ENCODE data around the gene ZBED2. TPM values are rescaled to one million over a fixed set of nuclear protein-coding genes. Genes with fewer than 3 reads are reported as not detected.

The ZBED2 gene
- total and polyA plus RNA-seq, 2 of the 8 experiments (the other 6 are each of a cell fraction or from before 2014, with no cell fraction given), result not detected

DNA sequence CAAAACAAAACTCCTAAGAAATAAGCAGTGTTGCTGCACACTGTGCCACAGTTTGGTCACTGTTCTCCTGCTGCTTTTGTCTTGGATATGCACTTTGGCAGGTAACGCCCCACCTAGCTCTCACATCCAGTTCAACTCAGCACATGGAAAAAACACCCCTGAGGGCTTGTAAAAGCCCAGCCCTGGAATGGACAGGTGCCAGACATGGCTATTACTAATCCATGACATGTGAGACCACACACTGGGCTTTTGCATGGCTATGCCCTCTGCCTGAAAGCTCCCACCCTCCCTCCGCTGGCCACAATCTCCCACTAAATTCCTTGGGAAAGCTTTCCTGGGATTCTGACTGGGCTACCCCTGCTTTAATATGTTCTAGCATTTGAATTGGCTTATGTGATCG lies 24.7 kb upstream of the ZBED2 start:
- Histone ChIP-seq H3K9me3 (ENCODE audit: insufficient read depth in 2 of 2, low read depth in 1 of 2, low read length in 1 of 2) (peaks cover 0 to 6% of the 10 kb centered on the region in 2 experiments; a peak in 1 of 4 replicates), H3K14ac (ENCODE audit: insufficient read length) (no peak overlapping the region), H2BK15ac (ENCODE audit: low read length) (no peak overlapping the region), H3K4me3 (ENCODE audit: extremely low read depth in 1 of 4, insufficient read depth in 2 of 4, low read depth in 3 of 4, low read length in 4 of 4) (no peak overlapping the region), H3K9ac (replicated peaks in 1 of 4; ENCODE audit: extremely low read depth in 1 of 4, low read depth in 3 of 4, low read length in 3 of 4) (no peak overlapping the region), H2AK5ac (ENCODE audit: low read depth, low read length) (no peak overlapping the region), H3K23me2 (ENCODE audit: low read depth, low read length) (no peaks in the 10 kb centered on the region), H3K4ac (replicated peaks; ENCODE audit: insufficient read length, low read depth, low read length) (no peak overlapping the region), H2BK5ac (ENCODE audit: low read depth, low read length) (no peak overlapping the region), H3K4me1 (replicated peaks in 1 of 4; ENCODE audit: control insufficient read depth in 3 of 4, insufficient read depth in 4 of 4, low read length in 3 of 4) (no peaks in the 10 kb centered on the region), H2BK20ac (ENCODE audit: low read length) (no peak overlapping the region), H3K18ac (ENCODE audit: extremely low read depth, low read length) (no peak overlapping the region), H2AFZ (ENCODE audit: low read length) (no peak overlapping the region), H4K91ac (replicated peaks; ENCODE audit: insufficient read length, low read length) (no peak overlapping the region), H3K79me1 (ENCODE audit: low read depth, low read length) (no peaks in the 10 kb centered on the region), H4K8ac (ENCODE audit: extremely low read depth, insufficient read depth, low read length) (no peak overlapping the region), H3K27me3 (replicated peaks in 1 of 4; ENCODE audit: control insufficient read depth in 3 of 4, extremely low read depth in 1 of 4, insufficient read depth in 3 of 4, low read length in 3 of 4) (no peaks in the 10 kb centered on the region), H2BK12ac (ENCODE audit: low read depth, low read length) (no peak overlapping the region), H4K20me1 (replicated peaks in 1 of 2; ENCODE audit: control insufficient read depth in 1 of 2, insufficient read depth in 2 of 2, low read length in 2 of 2) (no peaks in the 10 kb centered on the region), H2BK120ac (replicated peaks; ENCODE audit: low read depth, low read length) (no peak overlapping the region), H3K79me2 (ENCODE audit: control insufficient read depth in 1 of 2, insufficient read depth in 2 of 2, low read length in 2 of 2) (no peaks in the 10 kb centered on the region), H3K27ac (ENCODE audit: low read depth, low read length) (no peak overlapping the region), H3K56ac (replicated peaks; ENCODE audit: insufficient read length, low read depth, low read length) (no peak overlapping the region), H3K23ac (ENCODE audit: insufficient read length) (no peak overlapping the region), H3K36me3 (ENCODE audit: control insufficient read depth in 2 of 4, insufficient read depth in 4 of 4, low read length in 3 of 4) (no peaks in the 10 kb centered on the region), H4K5ac (ENCODE audit: insufficient read length, low read depth, low read length) (no peak overlapping the region), H3K4me2 (ENCODE audit: insufficient read depth in 1 of 2, low read depth in 2 of 2, low read length in 2 of 2) (no peak overlapping the region)
- 80% methylated on average over 3 of the region's 3 CpGs; no CpG with 5 or more reads in 1 of the 2 experiments for WGBS, 2 experiments (ENCODE audit: extremely low coverage in 1 of 2, insufficient coverage in 1 of 2, insufficient read length in 1 of 2, insufficient replicate concordance in 2 of 2, low coverage in 1 of 2, low lambda C conversion rate in 2 of 2, missing lambda C conversion rate in 1 of 2)
- FAIRE-seq, result no peak
- CTCF ChIA-PET (ENCODE audit: partially characterized antibody), result interaction anchor here (1.7 to 1.8 kb wide), 2 partner anchors 12 to 20 kb away, joined by 4 to 6 read pairs; no protein-coding TSS in a partner anchor
- no peak for DNase-seq (ENCODE audit: low read depth in 1 of 2, low spot score in 2 of 2)
- POLR2A ChIA-PET (ENCODE audit: partially characterized antibody), result no interaction called here
- TF ChIP-seq CEBPB (IDR thresholded peaks at IDR 0.05; ENCODE audit: low read depth, low read length) (no peak), EP300 (IDR thresholded peaks at IDR 0.05; ENCODE audit: borderline replicate concordance in 1 of 2, low read depth in 2 of 2, low read length in 2 of 2) (no peak), SIN3A (conservative IDR thresholded peaks at IDR 0.05 in 1 of 2, IDR thresholded peaks at IDR 0.05 in 1 of 2; ENCODE audit: low read depth in 1 of 2, low read length in 2 of 2) (no peak), FOSL1 (IDR thresholded peaks at IDR 0.05; ENCODE audit: insufficient read depth, low read depth, low read length) (no peak), MAFK (IDR thresholded peaks at IDR 0.05; ENCODE audit: low read depth, low read length) (no peak), CHD1 (IDR thresholded peaks at IDR 0.05; ENCODE audit: low read depth, low read length) (no peak), SP2 (IDR thresholded peaks at IDR 0.05; ENCODE audit: low read length) (no peak), TEAD4 (IDR thresholded peaks at IDR 0.05; ENCODE audit: low read depth, low read length) (no peak), POLR2A (IDR thresholded peaks at IDR 0.05; ENCODE audit: control extremely low read depth in 1 of 2, low read depth in 2 of 2, low read length in 2 of 2) (no peak), CBX5 (IDR thresholded peaks at IDR 0.05; ENCODE audit: low read depth, low read length) (no peak), ASH2L (IDR thresholded peaks at IDR 0.05; ENCODE audit: low read length) (no peak), KDM1A (IDR thresholded peaks at IDR 0.05; ENCODE audit: borderline replicate concordance, low read length) (no peak), GTF2F1 (IDR thresholded peaks at IDR 0.05; ENCODE audit: borderline replicate concordance, low read depth, low read length) (no peak), SP1 (IDR thresholded peaks at IDR 0.05; ENCODE audit: low read depth, low read length) (no peak), CBX8 (IDR thresholded peaks at IDR 0.05; ENCODE audit: borderline replicate concordance, low read depth, low read length) (no peak), YY1 (IDR thresholded peaks at IDR 0.05; ENCODE audit: low read depth, low read length) (no peak), TCF12 (IDR thresholded peaks at IDR 0.05; ENCODE audit: low read depth, low read length) (no peak)

All from H1 (cell line).